ENCODE data around the gene RAB3C.

Gene RAB3C

DNA sequence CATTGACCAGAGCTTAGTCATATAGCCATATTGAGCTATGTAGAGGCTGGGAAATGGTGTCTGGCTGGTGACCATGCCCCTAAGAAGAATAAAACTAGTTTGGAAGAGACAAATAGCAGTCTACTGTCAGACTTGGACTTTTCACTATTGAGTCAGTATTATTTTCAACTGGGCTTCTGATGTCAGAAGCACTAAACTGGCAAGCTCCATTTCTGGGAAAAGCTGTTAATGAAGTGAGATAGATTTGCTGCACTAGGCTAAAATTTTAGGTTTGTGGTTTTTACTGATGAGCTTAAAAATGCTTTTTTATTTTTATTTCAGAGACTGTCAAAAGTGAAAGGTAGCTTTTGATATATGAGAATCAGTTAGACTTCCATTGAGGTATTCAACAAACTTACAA lies 220.2 kb downstream of the RAB3C start:
- no peaks in the 10 kb centered on the region for H3K36me3 ChIP-seq
- H3K27me3 ChIP-seq, result no peaks in the 10 kb centered on the region
- H3K4me3 ChIP-seq, result no peak overlapping the region
- no peak overlapping the region for H3K9ac ChIP-seq
- H3K27ac ChIP-seq, result no peak overlapping the region
- H3K4me1 ChIP-seq, result peaks cover 0 to 10% (median 0%) of the 10 kb centered on the region in 10 experiments; a peak in 2 of 20 replicates
- H4K20me1 ChIP-seq, result no peaks in the 10 kb centered on the region
- H3K4me2 ChIP-seq, result no peak overlapping the region
- H3K9me3 ChIP-seq (replicated peaks in 1 of 11), result no peaks in the 10 kb centered on the region
- TF ChIP-seq Cebpa-rat (IDR thresholded peaks at IDR 0.05), result no peak

DNA sequence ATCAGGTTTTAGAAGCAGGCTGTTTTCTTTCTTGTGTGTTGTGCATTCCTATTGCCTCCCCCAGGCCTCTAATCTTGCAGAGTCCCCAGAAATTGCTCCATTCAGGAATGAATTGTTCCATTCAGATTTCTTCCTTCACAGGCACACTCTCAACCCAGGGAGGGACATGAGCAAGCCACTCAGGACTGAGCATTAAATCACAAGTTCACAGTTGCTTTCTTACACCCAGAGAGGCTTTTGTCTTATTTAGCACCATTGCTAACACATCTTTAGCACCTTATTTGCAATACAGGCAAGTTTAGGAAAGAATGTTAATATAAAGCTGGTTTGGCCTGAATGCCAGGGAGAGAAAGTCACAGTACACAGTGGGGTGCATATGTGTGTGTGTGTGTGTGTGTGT lies 221.4 kb downstream of the RAB3C start:
- peaks cover 0 to 10% (median 0%) of the 10 kb centered on the region in 10 experiments; a peak in 2 of 20 replicates for H3K4me1 ChIP-seq
- TF ChIP-seq Cebpa-rat (IDR thresholded peaks at IDR 0.05), result no peak
- no peak overlapping the region for H3K9ac ChIP-seq
- no peak overlapping the region for H3K4me3 ChIP-seq
- no peaks in the 10 kb centered on the region for H4K20me1 ChIP-seq
- H3K9me3 ChIP-seq (replicated peaks in 1 of 11), result no peaks in the 10 kb centered on the region
- no peaks in the 10 kb centered on the region for H3K27me3 ChIP-seq
- no peak overlapping the region for H3K27ac ChIP-seq
- H3K4me2 ChIP-seq, result no peak overlapping the region
- no peaks in the 10 kb centered on the region for H3K36me3 ChIP-seq

DNA sequence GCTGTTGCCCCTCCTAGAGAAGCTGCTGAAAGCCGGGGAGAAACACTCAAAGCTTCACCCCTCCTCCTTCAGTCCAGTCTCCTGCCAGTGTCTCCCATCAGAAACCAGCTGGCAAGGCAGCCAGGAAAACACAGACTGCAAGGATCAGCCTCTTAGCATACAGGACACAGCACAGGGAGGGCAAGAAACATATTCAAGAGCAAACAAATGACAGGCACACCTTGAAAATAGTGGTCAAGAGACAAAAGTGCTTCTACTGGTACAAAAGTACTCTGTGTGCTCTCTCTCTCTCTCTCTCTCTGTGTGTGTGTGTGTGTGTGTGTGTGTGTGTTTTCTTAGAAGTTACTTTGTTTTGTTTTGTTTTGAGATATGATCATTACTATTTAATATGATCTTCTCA lies 227.2 kb downstream of the RAB3C start:
- Histone ChIP-seq H3K4me3 (no peak overlapping the region), H3K9me3 (replicated peaks in 1 of 11) (no peaks in the 10 kb centered on the region), H3K27me3 (no peaks in the 10 kb centered on the region), H3K27ac (no peak overlapping the region), H3K36me3 (no peaks in the 10 kb centered on the region), H3K4me1 (no peaks in the 10 kb centered on the region), H3K9ac (no peak overlapping the region), H3K4me2 (no peak overlapping the region), H4K20me1 (no peaks in the 10 kb centered on the region)
- TF ChIP-seq Cebpa-rat (IDR thresholded peaks at IDR 0.05), result no peak

DNA sequence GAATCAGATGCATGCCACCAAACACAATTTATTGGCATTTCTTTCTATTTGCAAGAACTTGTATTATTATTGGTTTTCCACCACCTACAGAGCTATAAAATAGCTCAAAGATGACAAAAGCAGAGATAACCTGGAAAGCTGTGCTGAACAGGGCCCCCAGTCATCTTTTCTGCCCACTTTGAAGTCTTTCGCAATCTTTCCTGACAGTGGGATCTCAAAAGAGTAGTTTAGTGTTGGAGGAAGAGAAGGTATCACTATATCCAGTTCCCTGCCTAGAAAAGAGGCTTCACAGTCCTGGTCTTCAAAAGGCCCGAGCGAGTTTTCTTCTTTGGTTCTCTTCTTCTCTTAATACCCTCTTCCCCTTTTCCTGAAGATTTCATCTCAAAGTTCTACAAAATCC lies 231.0 kb downstream of the RAB3C start:
- H3K36me3 ChIP-seq, result no peaks in the 10 kb centered on the region
- no peaks in the 10 kb centered on the region for H3K9me3 ChIP-seq (replicated peaks in 1 of 11)
- no peaks in the 10 kb centered on the region for H3K27me3 ChIP-seq
- H3K27ac ChIP-seq, result no peak overlapping the region
- TF ChIP-seq Cebpa-rat (IDR thresholded peaks at IDR 0.05), result peak in 6 of 11 experiments; percentile 22 to 67 (median 43); a peak in 5 of 22 replicates
- H3K4me3 ChIP-seq, result no peak overlapping the region
- no peaks in the 10 kb centered on the region for H4K20me1 ChIP-seq
- no peak overlapping the region for H3K4me2 ChIP-seq
- no peak overlapping the region for H3K9ac ChIP-seq
- no peaks in the 10 kb centered on the region for H3K4me1 ChIP-seq

DNA sequence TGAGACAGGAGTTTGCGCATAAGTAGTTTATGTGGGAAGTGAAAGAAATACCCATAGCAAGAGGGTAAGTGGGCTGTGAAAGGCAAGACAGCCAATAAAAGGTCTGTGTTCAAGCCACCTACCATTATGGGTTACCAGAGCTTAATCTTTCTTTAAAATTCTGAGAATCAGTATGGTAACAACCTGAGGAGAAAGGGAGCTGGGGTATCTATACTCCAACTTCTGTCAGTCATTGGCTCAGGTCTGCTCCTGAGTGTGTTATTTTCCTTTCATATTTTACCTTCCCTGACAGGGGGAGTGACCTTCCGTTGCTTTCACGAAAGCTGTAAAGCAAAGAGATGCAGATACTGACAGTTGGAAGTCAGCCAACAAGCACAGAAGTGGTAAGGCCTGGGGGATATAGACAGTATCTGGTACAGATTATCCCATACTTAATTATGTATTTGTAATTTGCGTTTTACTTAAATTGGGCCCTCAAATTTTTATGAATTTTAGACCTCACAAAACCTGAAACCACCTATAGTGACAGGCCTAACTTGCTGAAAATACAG lies 233.4 kb downstream of the RAB3C start:
- Histone ChIP-seq H3K9ac (no peak overlapping the region), H3K4me2 (no peak overlapping the region), H3K4me1 (no peaks in the 10 kb centered on the region), H3K4me3 (no peak overlapping the region), H3K27me3 (no peaks in the 10 kb centered on the region), H3K9me3 (replicated peaks in 1 of 11) (no peaks in the 10 kb centered on the region), H4K20me1 (no peaks in the 10 kb centered on the region), H3K27ac (no peak overlapping the region), H3K36me3 (no peaks in the 10 kb centered on the region)
- no peak for TF ChIP-seq Cebpa-rat (IDR thresholded peaks at IDR 0.05)

DNA sequence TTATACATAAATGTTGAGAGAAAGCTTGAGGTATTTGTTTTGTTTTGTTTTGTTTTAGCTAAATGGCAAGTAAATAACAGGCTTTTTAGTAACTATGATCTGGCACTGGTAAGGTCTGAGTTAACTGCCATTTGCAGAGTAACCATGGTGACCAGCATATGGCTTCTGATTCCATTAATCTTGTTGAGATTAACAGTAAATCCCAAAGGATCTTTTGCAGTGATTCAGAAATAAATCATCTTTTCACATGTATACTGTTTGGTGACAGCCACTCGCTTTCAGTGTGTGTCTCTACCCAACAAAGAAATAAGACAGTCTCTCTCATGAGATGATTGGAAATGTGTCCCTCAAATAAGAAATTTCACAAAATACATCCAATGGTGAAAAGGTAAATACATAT lies 235.6 kb downstream of the RAB3C start:
- Histone ChIP-seq H3K27ac (no peak overlapping the region), H3K4me1 (no peaks in the 10 kb centered on the region), H3K36me3 (no peaks in the 10 kb centered on the region), H3K4me3 (no peak overlapping the region), H3K27me3 (no peaks in the 10 kb centered on the region), H3K4me2 (no peak overlapping the region), H3K9me3 (replicated peaks in 1 of 11) (no peaks in the 10 kb centered on the region), H4K20me1 (no peaks in the 10 kb centered on the region), H3K9ac (no peak overlapping the region)
- no peak for TF ChIP-seq Cebpa-rat (IDR thresholded peaks at IDR 0.05)

DNA sequence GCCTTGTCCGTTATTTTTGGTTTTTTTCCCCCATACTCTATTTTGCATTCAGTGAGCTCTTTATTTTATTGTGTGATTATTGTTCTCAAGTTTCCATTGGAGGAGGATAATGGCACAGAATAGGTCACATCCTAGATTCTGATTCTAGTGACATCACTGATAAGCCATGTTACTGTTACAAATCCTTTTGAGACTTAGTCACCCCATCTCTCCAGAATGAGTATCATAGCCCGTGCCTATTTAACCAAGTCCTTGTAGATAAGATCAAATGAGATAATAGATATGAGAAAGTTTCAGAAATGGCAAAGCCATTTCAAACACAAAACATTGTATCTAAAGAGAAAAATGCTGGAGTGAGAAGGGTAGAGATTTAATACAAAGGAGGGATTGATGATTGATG lies 242.6 kb downstream of the RAB3C start:
- Histone ChIP-seq H4K20me1 (no peaks in the 10 kb centered on the region), H3K4me1 (peaks cover 0 to 8% (median 5%) of the 10 kb centered on the region in 10 experiments; a peak in 9 of 20 replicates), H3K4me2 (no peak overlapping the region; a peak in 1 of 22 replicates), H3K27me3 (no peaks in the 10 kb centered on the region), H3K36me3 (no peaks in the 10 kb centered on the region), H3K4me3 (no peak overlapping the region), H3K9ac (no peak overlapping the region), H3K27ac (no peak overlapping the region), H3K9me3 (replicated peaks in 1 of 11) (no peaks in the 10 kb centered on the region)
- no peak for TF ChIP-seq Cebpa-rat (IDR thresholded peaks at IDR 0.05)

DNA sequence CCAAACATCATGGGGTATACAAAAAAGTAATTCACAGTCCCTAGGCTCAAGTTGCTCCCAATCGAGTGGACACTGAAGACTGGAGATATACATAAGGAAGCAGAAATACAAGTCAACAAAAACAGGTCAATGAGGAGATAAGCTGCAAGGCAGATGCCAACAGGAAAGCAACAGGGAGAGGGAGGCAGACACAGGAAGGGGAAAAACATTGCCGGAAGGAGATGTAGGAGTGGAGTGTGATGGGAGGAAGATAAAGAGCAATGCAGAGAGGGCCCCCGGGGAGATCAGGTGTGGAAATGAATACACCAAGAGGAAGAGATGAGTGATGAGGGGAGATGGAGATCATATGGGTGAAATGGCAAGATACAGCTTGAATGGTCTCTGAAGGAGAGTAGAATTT lies 243.0 kb downstream of the RAB3C start:
- Histone ChIP-seq H3K9ac (no peak overlapping the region), H4K20me1 (no peaks in the 10 kb centered on the region), H3K27ac (no peak overlapping the region), H3K27me3 (no peaks in the 10 kb centered on the region), H3K4me1 (peaks cover 0 to 8% (median 5%) of the 10 kb centered on the region in 10 experiments; a peak in 9 of 20 replicates), H3K4me3 (no peak overlapping the region), H3K9me3 (replicated peaks in 1 of 11) (no peaks in the 10 kb centered on the region), H3K36me3 (no peaks in the 10 kb centered on the region), H3K4me2 (peak overlapping the region in 8 of 11 experiments; percentile 4 to 43 (median 24); a peak in 9 of 22 replicates)
- TF ChIP-seq Cebpa-rat (IDR thresholded peaks at IDR 0.05), result no peak

DNA sequence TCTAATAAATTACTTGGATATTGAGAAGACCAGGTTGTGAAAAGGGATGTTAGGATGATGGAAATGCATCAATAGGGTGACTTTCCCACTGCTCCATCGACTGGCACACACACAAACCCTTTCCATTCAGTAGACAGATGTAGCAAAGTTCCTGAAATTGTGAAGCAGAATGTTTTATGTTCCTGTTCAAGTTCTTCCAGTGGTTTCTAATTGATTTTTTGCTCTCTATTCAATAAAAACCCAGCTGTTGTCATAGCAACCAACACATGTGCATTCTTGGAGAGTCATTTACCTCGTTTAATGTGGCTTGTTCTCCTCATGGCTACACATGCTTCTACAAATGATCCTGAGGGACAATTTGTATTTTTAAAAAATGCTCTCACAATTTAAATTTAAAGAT lies 244.6 kb downstream of the RAB3C start:
- no peaks in the 10 kb centered on the region for H3K36me3 ChIP-seq
- H3K4me3 ChIP-seq, result no peak overlapping the region
- no peak overlapping the region for H3K9ac ChIP-seq
- H3K4me1 ChIP-seq, result peaks cover 0 to 8% (median 5%) of the 10 kb centered on the region in 10 experiments; a peak in 9 of 20 replicates
- no peak overlapping the region for H3K27ac ChIP-seq
- H3K9me3 ChIP-seq (replicated peaks in 1 of 11), result no peaks in the 10 kb centered on the region
- H3K27me3 ChIP-seq, result no peaks in the 10 kb centered on the region
- no peaks in the 10 kb centered on the region for H4K20me1 ChIP-seq
- no peak overlapping the region for H3K4me2 ChIP-seq
- no peak for TF ChIP-seq Cebpa-rat (IDR thresholded peaks at IDR 0.05)

DNA sequence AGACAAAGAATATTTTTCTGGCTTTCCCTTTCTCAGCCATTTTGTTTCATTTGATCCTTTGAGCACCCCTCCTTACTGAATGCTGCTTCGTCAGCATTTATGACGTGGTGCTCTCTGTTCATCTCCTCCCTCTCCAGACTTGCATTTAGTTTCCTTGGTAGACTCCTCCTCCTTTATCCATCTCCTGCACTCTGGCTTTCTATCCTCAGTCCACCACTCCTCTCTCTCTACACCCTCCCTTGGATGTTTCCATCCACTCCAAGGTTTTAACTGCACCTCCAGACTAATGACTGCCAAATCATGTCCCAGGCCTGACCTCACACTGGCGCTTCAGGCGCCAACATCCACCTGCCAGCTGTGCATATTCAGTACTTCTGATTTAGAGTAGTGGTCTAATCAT lies 245.4 kb downstream of the RAB3C start:
- Histone ChIP-seq H3K27me3 (no peaks in the 10 kb centered on the region), H3K36me3 (no peaks in the 10 kb centered on the region), H3K27ac (no peak overlapping the region), H3K4me1 (peaks cover 0 to 8% (median 5%) of the 10 kb centered on the region in 10 experiments; a peak in 9 of 20 replicates), H3K9ac (no peak overlapping the region), H3K4me2 (no peak overlapping the region), H3K9me3 (replicated peaks in 1 of 11) (no peaks in the 10 kb centered on the region), H4K20me1 (no peaks in the 10 kb centered on the region), H3K4me3 (no peak overlapping the region)
- no peak for TF ChIP-seq Cebpa-rat (IDR thresholded peaks at IDR 0.05)

Data from BLaER1 treated with 17β-estradiol and CSF1 and Interleukin-3, amounts not matched to agents 10 nM and 100 nM (cell line).